H9 (cell line): ENCODE data around the gene ARAF. TPM values are rescaled to one million over a fixed set of nuclear protein-coding genes. Genes with fewer than 3 reads are reported as not detected.
A peak's percentile ranks its signal among the peaks of the same experiment; 100 is the strongest.

Source experiments
- DNase-seq: peaks from one replicate; pipeline ENCODE4 v3.0.0-alpha.2; 2017
- H2AFZ ChIP-seq: one replicate; pipeline ENCODE4 v1.6.1; 2013; ENCODE audit warnings: mild to moderate bottlenecking, low read length, control low read depth, moderate library complexity
- H2AK5ac ChIP-seq: 2 replicates; pipeline ENCODE4 v1.6.1; 2013; ENCODE audit warnings: low read length, control low read depth, mixed read lengths; ENCODE audit not compliant: insufficient read length
- H2BK120ac ChIP-seq: one replicate; pipeline ENCODE4 v1.6.1; 2013; ENCODE audit warnings: low read depth, mild to moderate bottlenecking, low read length, control low read depth, inconsistent platforms; ENCODE audit not compliant: poor library complexity, severe bottlenecking
- H2BK12ac ChIP-seq: 2 replicates; pipeline ENCODE4 v1.6.1; 2013; ENCODE audit warnings: low read length, control low read depth, mixed read lengths, low read depth; ENCODE audit not compliant: insufficient read length
- H2BK15ac ChIP-seq: 2 replicates; pipeline ENCODE4 v1.6.1; 2013; ENCODE audit warnings: low read depth, low read length, control low read depth
- H2BK20ac ChIP-seq: one replicate; pipeline ENCODE4 v1.6.1; 2013; ENCODE audit warnings: low read depth, mild to moderate bottlenecking, low read length, control low read depth, inconsistent platforms; ENCODE audit not compliant: poor library complexity, severe bottlenecking
- H2BK5ac ChIP-seq: 2 replicates; pipeline ENCODE4 v1.6.1; 2013; ENCODE audit warnings: low read length, control low read depth, mixed read lengths; ENCODE audit not compliant: insufficient read length
- H3K14ac ChIP-seq: 2 replicates; pipeline ENCODE4 v1.6.1; 2013; ENCODE audit warnings: low read length, control low read depth; ENCODE audit not compliant: insufficient read depth
- H3K18ac ChIP-seq: 2 replicates; pipeline ENCODE4 v1.6.1; 2013; ENCODE audit warnings: low read depth, mild to moderate bottlenecking, mixed read lengths, low read length, control low read depth; ENCODE audit not compliant: insufficient read length
- H3K23ac ChIP-seq: 2 replicates; pipeline ENCODE4 v1.6.1; 2013; ENCODE audit warnings: low read length, control low read depth, mixed read lengths, low read depth; ENCODE audit not compliant: insufficient read length
- H3K23me2 ChIP-seq: 2 replicates; pipeline ENCODE4 v1.6.1; 2013; ENCODE audit warnings: low read depth, mild to moderate bottlenecking, mixed read lengths, low read length, control low read depth; ENCODE audit not compliant: insufficient read length, poor library complexity, severe bottlenecking
- H3K27ac ChIP-seq: 2 replicates; pipeline ENCODE4 v1.5.1; 2013; ENCODE audit warnings: low read length, control low read depth, mixed read lengths, low read depth; ENCODE audit not compliant: insufficient read length
- H3K27me3 ChIP-seq: 2 replicates; pipeline ENCODE4 v1.6.1; 2013; ENCODE audit warnings: low read length, control low read depth, inconsistent platforms; ENCODE audit not compliant: insufficient read depth
- H3K4ac ChIP-seq: 2 replicates; pipeline ENCODE4 v1.6.1; 2013; ENCODE audit warnings: low read depth, mild to moderate bottlenecking, control low read depth, inconsistent platforms, low read length, moderate library complexity
- H3K4me1 ChIP-seq: 2 replicates; pipeline ENCODE4 v1.6.1; 2013; ENCODE audit warnings: low read length, control low read depth, inconsistent platforms; ENCODE audit not compliant: insufficient read depth
- H3K4me2 ChIP-seq: 2 replicates; pipeline ENCODE4 v1.6.1; 2013; ENCODE audit warnings: low read length, control low read depth, mixed read lengths; ENCODE audit not compliant: insufficient read length, insufficient read depth
- H3K56ac ChIP-seq: 2 replicates; pipeline ENCODE4 v1.6.1; 2013; ENCODE audit warnings: low read depth, mild to moderate bottlenecking, mixed read lengths, low read length, control low read depth; ENCODE audit not compliant: insufficient read length
- H3K79me1 ChIP-seq: 2 replicates; pipeline ENCODE4 v1.6.1; 2013; ENCODE audit warnings: low read depth, mild to moderate bottlenecking, moderate library complexity, low read length, control low read depth, inconsistent platforms; ENCODE audit not compliant: insufficient read depth, poor library complexity, severe bottlenecking
- H3K79me2 ChIP-seq: 2 replicates; pipeline ENCODE4 v1.6.1; 2013; ENCODE audit warnings: low read length, control low read depth, inconsistent platforms; ENCODE audit not compliant: insufficient read depth
- H3K9ac ChIP-seq: 2 replicates; pipeline ENCODE4 v1.6.1; 2013; ENCODE audit warnings: low read length, control low read depth, mixed read lengths; ENCODE audit not compliant: insufficient read length; ENCODE audit errors: extremely low read depth
- H3K9me3 ChIP-seq: one replicate; pipeline ENCODE4 v1.6.1; 2013; ENCODE audit warnings: low read depth, low read length, inconsistent platforms; ENCODE audit not compliant: control insufficient read depth
- H3T11ph ChIP-seq: one replicate; pipeline ENCODE4 v1.6.1; 2013; ENCODE audit warnings: mild to moderate bottlenecking, low read length, control low read depth, inconsistent platforms
- H4K20me1 ChIP-seq: one replicate; pipeline ENCODE4 v1.6.1; 2013; ENCODE audit not compliant: control insufficient read depth, insufficient read length, insufficient read depth
- H4K5ac ChIP-seq: 2 replicates; pipeline ENCODE4 v1.6.1; 2013; ENCODE audit warnings: low read depth, mild to moderate bottlenecking, mixed read lengths, low read length, control low read depth; ENCODE audit not compliant: insufficient read length
- H4K8ac ChIP-seq: replicated peaks from 2 replicates; pipeline ENCODE4 v1.6.1; 2013; ENCODE audit warnings: low read length, control low read depth, mixed read lengths, low read depth; ENCODE audit not compliant: insufficient read length
- H4K91ac ChIP-seq: 2 replicates; pipeline ENCODE4 v1.6.1; 2013; ENCODE audit warnings: low read depth, mild to moderate bottlenecking, moderate library complexity, mixed read lengths, low read length, control low read depth; ENCODE audit not compliant: insufficient read length
- H3K27ac Mint-ChIP-seq, 3 experiments: 2 replicates in 2 of 3; 3 replicates in 1 of 3; pipeline ENCODE4 v1.8.0; 2020 to 2021; ENCODE audit warnings: mixed read lengths in 3 of 3, mild to moderate bottlenecking in 1 of 3, moderate library complexity in 1 of 3
- H3K27me3 Mint-ChIP-seq: 2 replicates; pipeline ENCODE4 v1.8.0; 2021; ENCODE audit warnings: low read depth, mild to moderate bottlenecking, moderate library complexity, mixed read lengths
- H3K36me3 Mint-ChIP-seq, 3 experiments: 2 replicates in 2 of 3; 3 replicates in 1 of 3; pipeline ENCODE4 v1.8.0; 2020 to 2021; ENCODE audit warnings: low read depth in 3 of 3, mixed read lengths in 3 of 3; ENCODE audit not compliant: insufficient read depth in 1 of 3
- H3K4me1 Mint-ChIP-seq, 2 experiments: 2 replicates each; pipeline ENCODE4 v1.8.0; 2020; ENCODE audit warnings: mixed read lengths in 2 of 2
- H3K4me3 Mint-ChIP-seq, 2 experiments: 2 replicates in 1 of 2; 3 replicates in 1 of 2; pipeline ENCODE4 v1.8.0; 2020 to 2021; ENCODE audit warnings: mild to moderate bottlenecking in 2 of 2, mixed read lengths in 2 of 2, moderate library complexity in 1 of 2
- H3K9me3 Mint-ChIP-seq, 2 experiments: 2 replicates in 1 of 2; 3 replicates in 1 of 2; pipeline ENCODE4 v1.8.0; 2020; ENCODE audit warnings: mild to moderate bottlenecking in 2 of 2, mixed read lengths in 2 of 2, moderate library complexity in 1 of 2
- WGBS: extraction: QIAGEN DNeasy Blood & Tissue Kit; methylation state at CpG from one replicate; pipeline ENCODE4 v1.1.7; 2013; ENCODE audit warnings: missing lambda C conversion rate, low lambda C conversion rate, mixed read lengths; ENCODE audit not compliant: insufficient read length; ENCODE audit errors: extremely low coverage; 5-methylcytosine and 5-hydroxymethylcytosine counted together
- total RNA-seq: library from RNA; stranded (reverse); gene quantifications from 2 replicates; pipeline ENCODE4 v1.2.1, GENCODE V29; 2021
- TF ChIP-seq, protein P1 (sequence below): fragments of 200-600 bp; sonication (generic); conservative IDR thresholded peaks from 3 replicates; pipeline ENCODE4 v1.8.0; 2021; ENCODE audit warnings: antibody characterized with exemption, mild to moderate bottlenecking

Gene ARAF
- total RNA-seq, 1 experiment from 2014 or later: 48.1 TPM

DNA sequence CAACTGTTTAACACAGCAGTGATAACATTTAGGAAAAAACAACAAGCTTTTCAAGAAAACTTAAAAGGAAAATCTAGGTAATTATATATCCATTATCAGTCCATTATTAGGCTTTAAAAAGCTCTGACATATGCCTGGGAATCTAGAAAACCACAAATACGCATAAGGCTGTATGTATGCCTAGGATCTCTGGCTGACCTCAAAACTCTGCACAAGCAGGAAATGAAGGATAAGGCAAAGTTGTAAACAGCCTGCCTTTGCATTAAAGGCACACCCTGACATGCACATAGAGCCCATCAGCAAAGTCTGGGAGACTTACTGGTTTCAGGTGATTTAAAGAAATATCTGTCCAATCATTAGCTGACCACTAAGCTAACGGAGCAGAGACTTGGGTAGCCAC is 35.3 kb downstream of the ARAF start:
- H3K23ac ChIP-seq: no peak overlapping the region
- H3K79me2 ChIP-seq: no peaks in the 10 kb centered on the region
- H3K9me3 ChIP-seq: peaks cover 5% of the 10 kb centered on the region
- no peak overlapping the region for H3K14ac ChIP-seq
- no peak overlapping the region for H2BK120ac ChIP-seq
- H4K91ac ChIP-seq: no peak overlapping the region
- H3K4me2 ChIP-seq: no peak overlapping the region
- H3K4ac ChIP-seq: no peak overlapping the region
- H2BK20ac ChIP-seq: no peak overlapping the region
- TF ChIP-seq, protein P1, sequence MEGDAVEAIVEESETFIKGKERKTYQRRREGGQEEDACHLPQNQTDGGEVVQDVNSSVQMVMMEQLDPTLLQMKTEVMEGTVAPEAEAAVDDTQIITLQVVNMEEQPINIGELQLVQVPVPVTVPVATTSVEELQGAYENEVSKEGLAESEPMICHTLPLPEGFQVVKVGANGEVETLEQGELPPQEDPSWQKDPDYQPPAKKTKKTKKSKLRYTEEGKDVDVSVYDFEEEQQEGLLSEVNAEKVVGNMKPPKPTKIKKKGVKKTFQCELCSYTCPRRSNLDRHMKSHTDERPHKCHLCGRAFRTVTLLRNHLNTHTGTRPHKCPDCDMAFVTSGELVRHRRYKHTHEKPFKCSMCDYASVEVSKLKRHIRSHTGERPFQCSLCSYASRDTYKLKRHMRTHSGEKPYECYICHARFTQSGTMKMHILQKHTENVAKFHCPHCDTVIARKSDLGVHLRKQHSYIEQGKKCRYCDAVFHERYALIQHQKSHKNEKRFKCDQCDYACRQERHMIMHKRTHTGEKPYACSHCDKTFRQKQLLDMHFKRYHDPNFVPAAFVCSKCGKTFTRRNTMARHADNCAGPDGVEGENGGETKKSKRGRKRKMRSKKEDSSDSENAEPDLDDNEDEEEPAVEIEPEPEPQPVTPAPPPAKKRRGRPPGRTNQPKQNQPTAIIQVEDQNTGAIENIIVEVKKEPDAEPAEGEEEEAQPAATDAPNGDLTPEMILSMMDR: no peak
- no peaks in the 10 kb centered on the region for H3K27me3 Mint-ChIP-seq
- no peak overlapping the region for H3K9ac ChIP-seq
- H4K8ac ChIP-seq: no peak overlapping the region
- H2AK5ac ChIP-seq: no peak overlapping the region
- H4K5ac ChIP-seq: no peak overlapping the region
- H3K79me1 ChIP-seq: no peaks in the 10 kb centered on the region
- no peak overlapping the region for H3K18ac ChIP-seq
- no peak overlapping the region for H3T11ph ChIP-seq
- H3K4me1 Mint-ChIP-seq: no peaks in the 10 kb centered on the region; a peak in 1 of 4 replicates
- H3K27ac ChIP-seq: no peak overlapping the region
- no peaks in the 10 kb centered on the region for H3K27me3 ChIP-seq
- no peak overlapping the region for H3K56ac ChIP-seq
- H4K20me1 ChIP-seq: no peaks in the 10 kb centered on the region
- no peak overlapping the region for H3K4me3 Mint-ChIP-seq
- H3K27ac Mint-ChIP-seq: 0 out of 7 replicates have a peak overlapping the region, but pooled peaks of 1 of the 3 experiments have one; percentile 37
- no peak overlapping the region for H2BK12ac ChIP-seq
- WGBS: no CpG with 5 or more reads among the region's 2 CpGs
- peaks cover 47 to 64% of the 10 kb centered on the region in 2 experiments for H3K9me3 Mint-ChIP-seq
- H3K4me1 ChIP-seq: no peaks in the 10 kb centered on the region
- DNase-seq: no peak
- H2BK5ac ChIP-seq: no peak overlapping the region
- no peak overlapping the region for H2AFZ ChIP-seq
- peaks cover 6 to 8% (median 7%) of the 10 kb centered on the region in 3 experiments; a peak in 4 of 7 replicates for H3K36me3 Mint-ChIP-seq
- no peak overlapping the region for H2BK15ac ChIP-seq
- H3K23me2 ChIP-seq: no peaks in the 10 kb centered on the region
